Measurements from ENCODE around the gene NFASC. TPM values are rescaled to one million over a fixed set of nuclear protein-coding genes. Genes with fewer than 3 reads are reported as not detected.

The NFASC gene
- total and polyA plus RNA-seq, 8 donors, result 3.3 to 12.7 (median 6.7) TPM

DNA sequence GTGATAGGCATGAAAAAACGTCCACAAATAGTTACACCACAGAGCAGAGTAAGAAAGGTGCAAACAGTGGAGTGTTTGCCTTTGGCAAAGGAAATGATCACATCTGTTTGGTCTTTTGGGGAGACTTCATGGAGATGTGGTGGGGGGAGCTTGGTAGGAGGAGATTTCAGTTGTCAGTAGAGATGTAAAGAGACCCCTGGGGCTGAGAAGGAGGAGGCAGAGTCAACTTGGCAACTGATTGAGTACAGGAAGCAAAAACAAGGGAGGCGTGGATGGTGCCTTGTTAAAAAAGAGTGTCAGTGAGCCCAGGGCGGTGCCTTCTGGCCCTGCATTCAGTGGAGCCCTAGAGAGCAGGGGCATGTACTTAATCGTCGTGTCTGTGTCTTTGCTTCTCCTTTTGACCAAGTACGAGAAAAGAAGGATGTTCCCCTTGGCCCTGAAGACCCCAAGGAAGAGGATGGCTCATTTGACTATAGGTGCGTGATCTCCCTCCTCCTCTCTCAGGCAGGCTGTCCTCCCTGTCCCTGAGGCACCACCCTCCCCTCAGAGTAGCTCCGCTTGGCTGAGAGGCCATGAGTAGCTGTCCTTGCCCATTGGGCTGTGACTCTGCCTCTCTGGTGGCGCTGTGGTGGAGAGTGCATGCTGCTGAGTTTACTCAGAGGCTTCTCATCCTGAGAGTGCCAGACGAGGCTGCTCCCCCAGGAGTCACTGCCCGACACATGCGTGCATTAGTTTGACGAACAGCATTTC lies 141.9 kb downstream of the NFASC start:
- Histone ChIP-seq H3K9me3 (no peaks in the 10 kb centered on the region), H3K27me3 (no peaks in the 10 kb centered on the region), H3K36me3 (no peaks in the 10 kb centered on the region), H3K4me1 (no peaks in the 10 kb centered on the region), H3K4me3 (no peak overlapping the region), H3K27ac (no peak overlapping the region)
- intact Hi-C loops (cut with DNase I), result no loop called here
- no peak for DNase-seq
- TF ChIP-seq, protein P1, sequence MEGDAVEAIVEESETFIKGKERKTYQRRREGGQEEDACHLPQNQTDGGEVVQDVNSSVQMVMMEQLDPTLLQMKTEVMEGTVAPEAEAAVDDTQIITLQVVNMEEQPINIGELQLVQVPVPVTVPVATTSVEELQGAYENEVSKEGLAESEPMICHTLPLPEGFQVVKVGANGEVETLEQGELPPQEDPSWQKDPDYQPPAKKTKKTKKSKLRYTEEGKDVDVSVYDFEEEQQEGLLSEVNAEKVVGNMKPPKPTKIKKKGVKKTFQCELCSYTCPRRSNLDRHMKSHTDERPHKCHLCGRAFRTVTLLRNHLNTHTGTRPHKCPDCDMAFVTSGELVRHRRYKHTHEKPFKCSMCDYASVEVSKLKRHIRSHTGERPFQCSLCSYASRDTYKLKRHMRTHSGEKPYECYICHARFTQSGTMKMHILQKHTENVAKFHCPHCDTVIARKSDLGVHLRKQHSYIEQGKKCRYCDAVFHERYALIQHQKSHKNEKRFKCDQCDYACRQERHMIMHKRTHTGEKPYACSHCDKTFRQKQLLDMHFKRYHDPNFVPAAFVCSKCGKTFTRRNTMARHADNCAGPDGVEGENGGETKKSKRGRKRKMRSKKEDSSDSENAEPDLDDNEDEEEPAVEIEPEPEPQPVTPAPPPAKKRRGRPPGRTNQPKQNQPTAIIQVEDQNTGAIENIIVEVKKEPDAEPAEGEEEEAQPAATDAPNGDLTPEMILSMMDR (IDR thresholded peaks at IDR 0.05), result no peak
- no peak for FAIRE-seq
- ATAC-seq, result no peak
- 73 to 81% methylated on average over 13 of the region's 13 CpGs for WGBS, 2 donors

DNA sequence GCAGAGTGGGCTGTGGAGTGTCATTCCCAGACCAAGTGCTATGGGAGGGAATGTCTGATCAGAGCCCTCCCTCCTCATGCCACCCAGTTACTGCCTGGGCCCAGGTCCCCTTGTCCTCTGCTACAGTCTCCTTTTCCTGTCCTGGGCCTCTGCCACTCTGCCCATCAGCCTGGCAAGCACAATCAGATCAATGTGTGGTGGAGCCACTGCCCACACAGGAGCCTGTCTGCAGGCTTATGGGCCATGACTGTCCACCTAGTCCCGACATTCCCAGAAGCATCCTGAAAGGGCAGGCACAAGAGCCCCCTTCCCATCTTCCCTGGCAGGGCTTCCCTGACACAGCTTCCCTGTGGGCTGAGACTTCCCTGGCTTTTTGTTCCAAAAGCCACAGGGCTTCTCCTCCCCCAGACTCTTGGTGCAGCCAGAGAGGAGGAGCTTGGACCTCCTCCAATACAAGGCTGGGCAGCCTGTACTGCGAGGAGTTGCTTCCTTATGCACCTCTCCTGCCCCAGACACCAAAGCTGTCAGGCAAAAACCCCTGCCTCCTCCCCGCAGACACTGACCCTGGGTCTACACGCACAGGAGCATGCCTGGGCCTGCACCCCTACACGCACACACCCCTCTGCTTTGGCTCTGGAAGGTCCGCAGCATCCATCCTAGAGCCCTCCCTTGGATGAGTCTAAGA lies 143.2 kb downstream of the NFASC start:
- intact Hi-C loops (cut with DNase I), result no loop called here
- peak in 3 of 4 donors; percentile 81 to 86 (median 81) for ATAC-seq

DNA sequence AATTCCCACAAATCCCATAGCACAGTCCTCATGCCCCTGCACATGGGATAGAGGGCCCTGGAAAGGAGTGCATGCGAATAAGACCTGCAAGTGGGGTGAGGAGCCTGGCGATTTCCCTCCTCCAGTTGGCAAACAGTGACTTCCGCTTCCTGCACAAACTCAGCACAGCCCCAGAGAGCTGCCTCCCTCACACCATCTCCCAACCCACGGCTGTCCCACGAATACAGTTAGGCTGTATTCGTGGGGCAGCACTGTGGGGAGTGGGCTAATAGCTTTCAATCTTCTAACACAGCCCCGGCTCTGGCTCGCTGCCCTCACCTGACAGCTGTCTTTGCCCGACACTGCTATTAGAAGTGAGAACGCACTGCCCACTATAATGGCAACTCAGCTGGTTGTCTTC lies 144.1 kb downstream of the NFASC start:
- TF ChIP-seq, protein P1 (IDR thresholded peaks at IDR 0.05), result no peak
- intact Hi-C loops (cut with DNase I), result no loop called here
- Histone ChIP-seq H3K9me3 (no peaks in the 10 kb centered on the region), H3K36me3 (no peaks in the 10 kb centered on the region), H3K27ac (no peak overlapping the region), H3K27me3 (no peaks in the 10 kb centered on the region), H3K4me1 (no peaks in the 10 kb centered on the region), H3K4me3 (no peak overlapping the region)
- WGBS, 2 donors, result 74 to 86% methylated on average over 10 of the region's 10 CpGs
- FAIRE-seq (no peak), ATAC-seq (no peak), DNase-seq (no peak)

More for the DNA sequence above, 143.2 kb downstream of the NFASC start:
- 43 to 53% methylated on average over 6 of the region's 6 CpGs for WGBS, 2 donors
- H3K9me3 ChIP-seq, result no peaks in the 10 kb centered on the region
- H3K36me3 ChIP-seq, result no peaks in the 10 kb centered on the region
- FAIRE-seq, result no peak
- TF ChIP-seq, protein P1 (IDR thresholded peaks at IDR 0.05), result no peak
- no peak overlapping the region for H3K27ac ChIP-seq
- H3K4me3 ChIP-seq, result no peak overlapping the region
- no peaks in the 10 kb centered on the region for H3K27me3 ChIP-seq
- DNase-seq, result peak in 2 of 6 donors; percentile 33 to 37
- no peaks in the 10 kb centered on the region for H3K4me1 ChIP-seq

GRCh38 chr1:205015241-205015640 lies 144.6 kb downstream of the NFASC start:
- Histone ChIP-seq H3K9me3 (no peaks in the 10 kb centered on the region), H3K27me3 (no peaks in the 10 kb centered on the region), H3K4me3 (no peak overlapping the region), H3K4me1 (no peaks in the 10 kb centered on the region), H3K36me3 (no peaks in the 10 kb centered on the region), H3K27ac (no peak overlapping the region)
- TF ChIP-seq, protein P1 (IDR thresholded peaks at IDR 0.05), result no peak
- no peak for FAIRE-seq
- intact Hi-C loops (cut with DNase I), result no loop called here
- DNase-seq, result no peak
- 72% methylated on average over 7 to 9 of the region's 9 CpGs for WGBS, 2 donors
- ATAC-seq, result no peak

DNA sequence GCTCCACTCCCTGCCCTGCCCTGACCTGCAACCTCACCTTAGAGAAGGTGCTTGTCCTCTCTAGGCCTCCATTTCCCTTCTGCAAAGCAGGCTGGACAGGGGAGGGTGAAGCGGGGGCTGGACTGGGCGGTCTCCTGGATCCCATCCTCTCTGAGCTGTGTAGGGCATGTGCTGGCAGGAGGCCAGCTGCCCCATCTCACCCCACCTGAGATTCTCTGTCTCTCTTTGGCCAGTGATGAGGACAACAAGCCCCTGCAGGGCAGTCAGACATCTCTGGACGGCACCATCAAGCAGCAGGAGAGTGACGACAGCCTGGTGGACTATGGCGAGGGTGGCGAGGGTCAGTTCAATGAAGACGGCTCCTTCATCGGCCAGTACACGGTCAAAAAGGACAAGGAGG lies 145.4 kb downstream of the NFASC start:
- Histone ChIP-seq H3K4me3 (no peak overlapping the region), H3K27ac (no peak overlapping the region), H3K27me3 (no peaks in the 10 kb centered on the region), H3K4me1 (no peaks in the 10 kb centered on the region), H3K36me3 (no peaks in the 10 kb centered on the region), H3K9me3 (no peaks in the 10 kb centered on the region)
- no peak for FAIRE-seq
- no peak for DNase-seq
- 86 to 90% methylated on average over 9 of the region's 9 CpGs for WGBS, 2 donors
- no peak for ATAC-seq
- TF ChIP-seq, protein P1 (IDR thresholded peaks at IDR 0.05), result no peak
- intact Hi-C loops (cut with DNase I), result no loop called here

Data from pancreas (tissue), 10 donors.